Left ventricle myocardium inferior (tissue), 1 donor: ENCODE measurements around the gene SPAG9. TPM values are rescaled to one million over a fixed set of nuclear protein-coding genes. Genes with fewer than 3 reads are reported as not detected.

ENCODE experiments used
- DNase-seq: peaks from one replicate; pipeline ENCODE4 v3.0.0-alpha.2; 2020
- H3K27ac ChIP-seq: fragments of 200-600 bp; replicated peaks from 2 replicates; pipeline ENCODE4 v1.8.0; 2021
- H3K27me3 ChIP-seq: fragments of 200-600 bp; 2 replicates; pipeline ENCODE4 v1.8.0; 2021; ENCODE audit warnings: low read depth
- H3K36me3 ChIP-seq: fragments of 200-600 bp; 2 replicates; pipeline ENCODE4 v1.8.0; 2021
- H3K4me1 ChIP-seq: fragments of 200-600 bp; 2 replicates; pipeline ENCODE4 v1.8.0; 2021
- H3K4me3 ChIP-seq: fragments of 200-600 bp; 2 replicates; pipeline ENCODE4 v1.8.0; 2021; ENCODE audit warnings: mild to moderate bottlenecking, moderate library complexity
- H3K9me3 ChIP-seq: fragments of 200-600 bp; replicated peaks from 2 replicates; pipeline ENCODE4 v1.8.0; 2021
- CTCF ChIP-seq: fragments of 200-600 bp; IDR thresholded peaks from 2 replicates; pipeline ENCODE4 v1.8.0; 2021; ENCODE audit warnings: antibody characterized with exemption, mild to moderate bottlenecking, borderline replicate concordance
- intact Hi-C: fragments of 100-400 bp; cut with micrococcal nuclease; formaldehyde crosslinking; loops from one replicate; pipeline ENCODE4 v1.11.0; 2022
- total RNA-seq: library from RNA; stranded (reverse); fragmentation: NEBNext Ultra II Directional; extraction: Animal tissue kit (Norgen Biotek cat#: 25700); gene quantifications from one replicate; pipeline ENCODE4 v1.2.1, GENCODE V29; 2021
- donor health status: DM: no; HTN: yes; CAD: no; lungs with severe emphysema.

SPAG9 gene
- total RNA-seq, 1 donor from 2014 or later: 43.8 TPM

- H3K36me3 ChIP-seq: no peaks in the 10 kb centered on the region
- intact Hi-C loops: no loop called here
- H3K4me1 ChIP-seq: peaks cover 47% of the 10 kb centered on the region
- H3K4me3 ChIP-seq: no peak overlapping the region
- TF ChIP-seq CTCF: no peak
- H3K27me3 ChIP-seq: no peaks in the 10 kb centered on the region
- H3K27ac ChIP-seq: no peak overlapping the region
- no peak for DNase-seq
- no peaks in the 10 kb centered on the region for H3K9me3 ChIP-seq
These were observed 195.9 kb downstream of the SPAG9 start for GRCh38 chr17:50924800-50925199.

GRCh38 chr17:50924300-50924699 lies 196.4 kb downstream of the SPAG9 start:
- no peak for DNase-seq
- H3K9me3 ChIP-seq: no peaks in the 10 kb centered on the region
- H3K27ac ChIP-seq: no peak overlapping the region
- no peaks in the 10 kb centered on the region for H3K36me3 ChIP-seq
- intact Hi-C loops: no loop called here
- H3K4me1 ChIP-seq: peaks cover 49% of the 10 kb centered on the region
- H3K4me3 ChIP-seq: no peak overlapping the region
- no peak for TF ChIP-seq CTCF
- H3K27me3 ChIP-seq: no peaks in the 10 kb centered on the region

DNA sequence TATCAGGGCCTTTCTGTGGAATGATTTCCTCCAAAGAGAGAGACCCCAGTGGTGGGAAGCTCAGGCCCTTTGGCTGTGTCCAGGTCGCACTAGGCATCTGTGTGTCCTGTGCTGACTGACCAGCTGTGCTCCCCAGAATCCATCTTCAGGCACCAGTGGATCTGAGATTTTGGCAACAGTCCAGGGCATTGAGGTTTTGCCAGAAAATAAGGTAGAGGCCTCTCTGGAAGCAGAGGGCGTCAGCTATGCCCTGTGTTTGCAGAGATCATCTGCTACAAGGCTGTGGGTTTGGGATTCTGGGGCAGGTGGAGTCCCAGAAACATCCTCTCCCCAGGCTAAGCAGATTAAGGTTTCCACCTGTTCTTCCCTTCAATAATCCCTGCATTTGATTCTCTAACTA lies 197.1 kb downstream of the SPAG9 start:
- no peak for DNase-seq
- TF ChIP-seq CTCF: no peak
- Histone ChIP-seq H3K4me1 (peaks cover 56% of the 10 kb centered on the region), H3K27ac (peak overlapping the region; percentile 55), H3K27me3 (no peaks in the 10 kb centered on the region), H3K4me3 (no peak overlapping the region), H3K9me3 (no peaks in the 10 kb centered on the region), H3K36me3 (no peaks in the 10 kb centered on the region)
- intact Hi-C loops: no loop called here

DNA sequence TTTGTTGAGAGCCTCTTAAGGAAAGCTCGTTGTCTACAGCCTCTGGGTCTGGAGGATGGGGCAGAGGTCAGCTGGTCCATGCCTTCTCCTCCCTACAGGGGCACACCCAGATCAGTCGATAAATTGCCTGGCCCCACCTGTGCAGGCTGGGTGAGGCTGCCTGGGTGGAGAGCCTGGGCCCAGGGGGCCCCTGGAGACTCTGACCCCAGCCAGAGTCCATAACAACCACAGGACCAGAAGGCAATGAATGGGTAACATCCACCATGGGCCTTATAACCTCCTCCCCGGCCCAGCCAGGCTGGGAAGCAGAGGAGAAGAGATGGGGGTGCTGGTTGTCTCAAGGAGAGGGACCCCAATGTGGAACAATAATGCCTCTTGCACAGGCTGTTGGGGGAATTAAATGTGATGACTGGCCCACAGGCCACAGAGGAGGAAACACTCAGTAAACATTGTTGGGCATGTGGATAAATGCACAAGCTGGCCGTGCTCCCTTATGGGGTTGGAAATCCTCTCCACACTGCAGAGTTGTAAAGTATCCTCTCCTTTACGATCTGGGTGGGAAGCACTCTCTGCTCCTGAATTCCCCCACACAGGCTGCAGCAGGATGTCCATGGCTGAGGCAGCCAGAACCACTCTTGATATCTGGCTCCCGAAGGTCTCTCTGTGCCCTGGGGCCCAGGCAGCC lies 197.8 kb downstream of the SPAG9 start:
- Histone ChIP-seq H3K27ac (peak overlapping the region; percentile 55), H3K4me1 (peaks cover 63% of the 10 kb centered on the region), H3K4me3 (no peak overlapping the region), H3K27me3 (no peaks in the 10 kb centered on the region), H3K9me3 (no peaks in the 10 kb centered on the region), H3K36me3 (no peaks in the 10 kb centered on the region)
- no peak for DNase-seq
- no peak for TF ChIP-seq CTCF
- intact Hi-C loops: no loop called here

- Histone ChIP-seq H3K27ac (peak overlapping the region; percentile 16), H3K4me1 (peaks cover 71% of the 10 kb centered on the region), H3K27me3 (no peaks in the 10 kb centered on the region), H3K9me3 (no peaks in the 10 kb centered on the region), H3K4me3 (no peak overlapping the region), H3K36me3 (no peaks in the 10 kb centered on the region)
- intact Hi-C loops: no loop called here
- no peak for DNase-seq
- TF ChIP-seq CTCF: no peak
These were observed 198.6 kb downstream of the SPAG9 start for GRCh38 chr17:50922107-50922506.
